Measurements from ENCODE around the gene MICALL1. TPM values are rescaled to one million over a fixed set of nuclear protein-coding genes. Genes with fewer than 3 reads are reported as not detected.

MICALL1 gene
- total RNA-seq, 4 donors from 2014 or later: 14.4 to 29.4 (median 21.1) TPM

DNA sequence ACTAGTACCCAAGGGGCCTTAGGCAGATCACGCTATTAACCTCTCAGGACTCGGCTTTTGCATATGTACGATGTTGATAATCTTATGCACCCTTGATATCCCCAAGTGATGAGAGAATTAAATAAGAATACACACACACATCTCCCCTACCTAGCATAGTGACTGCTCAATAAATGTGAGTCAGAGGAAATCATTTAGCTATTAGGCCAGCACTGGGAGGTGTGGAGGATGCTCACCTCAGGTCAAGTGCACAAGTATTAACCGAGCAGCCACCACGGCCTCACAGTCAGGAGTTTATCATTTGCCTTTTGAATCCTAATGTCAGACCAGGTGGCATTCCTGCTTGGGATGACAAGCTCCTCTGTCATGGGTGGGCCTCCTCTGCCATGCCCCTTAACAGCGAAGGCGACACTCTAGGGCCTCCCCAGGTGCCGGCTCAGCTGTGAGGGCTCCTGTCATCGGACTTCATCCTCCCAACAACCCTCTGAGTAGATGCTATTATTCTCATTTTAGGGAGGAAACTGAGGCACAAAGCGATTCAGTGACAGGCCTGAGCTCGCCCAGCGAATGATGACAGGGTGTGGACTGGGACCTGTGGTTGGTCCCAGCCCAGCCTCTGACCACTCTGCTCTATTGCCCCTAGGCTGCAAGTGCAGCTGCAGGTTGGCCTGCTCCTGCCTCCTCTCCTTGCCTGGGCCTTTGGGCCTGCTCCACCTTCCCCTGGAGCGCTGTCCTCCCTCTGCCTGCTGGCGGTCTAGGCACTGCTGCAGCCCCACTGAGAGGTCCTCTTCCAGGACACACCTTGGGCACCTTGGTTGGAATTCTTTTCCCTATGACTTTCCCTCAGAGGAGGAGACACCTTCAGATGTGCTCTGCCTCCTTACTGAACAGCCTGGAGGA, 83.3 kb downstream of the MICALL1 start:
- Histone ChIP-seq H3K27ac (no peak overlapping the region), H3K4me1 (no peaks in the 10 kb centered on the region), H3K36me3 (no peaks in the 10 kb centered on the region), H3K4me3 (no peak overlapping the region), H3K27me3 (no peaks in the 10 kb centered on the region), H3K9me3 (no peaks in the 10 kb centered on the region)
- intact Hi-C loops (cut with DNase I; ENCODE audit: low total_unique reads): no loop called here
- in situ Hi-C loops (cut with MboI; ENCODE audit: low sequenced_read_pairs in 4 of 4): no loop called here
- TF ChIP-seq POLR2A (IDR thresholded peaks at IDR 0.05): no peak
- TF ChIP-seq, protein P1, sequence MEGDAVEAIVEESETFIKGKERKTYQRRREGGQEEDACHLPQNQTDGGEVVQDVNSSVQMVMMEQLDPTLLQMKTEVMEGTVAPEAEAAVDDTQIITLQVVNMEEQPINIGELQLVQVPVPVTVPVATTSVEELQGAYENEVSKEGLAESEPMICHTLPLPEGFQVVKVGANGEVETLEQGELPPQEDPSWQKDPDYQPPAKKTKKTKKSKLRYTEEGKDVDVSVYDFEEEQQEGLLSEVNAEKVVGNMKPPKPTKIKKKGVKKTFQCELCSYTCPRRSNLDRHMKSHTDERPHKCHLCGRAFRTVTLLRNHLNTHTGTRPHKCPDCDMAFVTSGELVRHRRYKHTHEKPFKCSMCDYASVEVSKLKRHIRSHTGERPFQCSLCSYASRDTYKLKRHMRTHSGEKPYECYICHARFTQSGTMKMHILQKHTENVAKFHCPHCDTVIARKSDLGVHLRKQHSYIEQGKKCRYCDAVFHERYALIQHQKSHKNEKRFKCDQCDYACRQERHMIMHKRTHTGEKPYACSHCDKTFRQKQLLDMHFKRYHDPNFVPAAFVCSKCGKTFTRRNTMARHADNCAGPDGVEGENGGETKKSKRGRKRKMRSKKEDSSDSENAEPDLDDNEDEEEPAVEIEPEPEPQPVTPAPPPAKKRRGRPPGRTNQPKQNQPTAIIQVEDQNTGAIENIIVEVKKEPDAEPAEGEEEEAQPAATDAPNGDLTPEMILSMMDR (IDR thresholded peaks at IDR 0.05 in 4 of 5, conservative IDR thresholded peaks at IDR 0.05 in 1 of 5): no peak
- ATAC-seq (no peak), DNase-seq (no peak)

DNA sequence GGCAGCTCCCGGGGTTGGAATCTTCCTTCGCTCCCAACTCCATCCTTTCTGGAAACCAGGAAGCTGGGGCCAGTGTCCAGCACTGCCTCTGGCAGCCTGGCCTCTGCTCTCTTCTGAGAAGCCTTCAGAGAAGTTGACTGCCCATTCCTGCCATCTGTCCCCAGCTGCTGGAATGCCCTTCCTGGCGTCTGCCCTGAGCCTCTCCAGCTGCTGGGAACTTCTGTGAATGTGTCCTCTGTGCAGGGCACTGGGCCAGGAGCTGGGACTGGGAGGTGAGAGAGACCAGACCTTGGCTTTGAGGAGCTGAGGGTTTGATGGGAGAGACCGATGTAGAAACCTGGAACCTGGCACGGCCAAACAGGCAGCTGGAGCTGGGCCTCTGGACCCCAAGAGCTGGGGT, 84.2 kb downstream of the MICALL1 start:
- Histone ChIP-seq H3K9me3 (no peaks in the 10 kb centered on the region), H3K36me3 (no peaks in the 10 kb centered on the region), H3K4me1 (no peaks in the 10 kb centered on the region), H3K4me3 (no peak overlapping the region), H3K27me3 (no peaks in the 10 kb centered on the region), H3K27ac (no peak overlapping the region)
- intact Hi-C loops (cut with DNase I; ENCODE audit: low total_unique reads): no loop called here
- in situ Hi-C loops (cut with MboI; ENCODE audit: low sequenced_read_pairs in 4 of 4): no loop called here
- ATAC-seq: no peak
- no peak for TF ChIP-seq POLR2A (IDR thresholded peaks at IDR 0.05)
- TF ChIP-seq, protein P1 (IDR thresholded peaks at IDR 0.05 in 4 of 5, conservative IDR thresholded peaks at IDR 0.05 in 1 of 5): no peak
- DNase-seq: no peak

DNA sequence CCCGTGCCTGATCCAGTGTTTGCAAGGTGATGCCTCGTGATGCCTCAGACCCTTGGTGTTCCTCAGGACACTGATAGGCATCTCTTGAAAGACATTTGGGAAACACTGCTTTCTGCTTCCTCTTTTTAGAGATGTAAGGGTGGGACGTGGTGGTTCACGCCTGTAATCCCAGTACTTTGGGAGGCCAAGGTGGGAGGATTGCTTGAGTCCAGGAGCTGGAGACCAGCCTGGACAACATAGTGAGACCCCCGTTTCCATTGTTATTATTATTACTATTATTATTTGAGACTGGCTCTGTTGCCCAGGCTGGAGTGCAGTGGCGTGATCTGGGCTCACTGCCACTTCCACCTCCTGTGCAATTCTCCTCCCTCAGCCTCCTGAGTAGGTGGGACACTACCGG, 84.8 kb downstream of the MICALL1 start:
- Histone ChIP-seq H3K9me3 (no peaks in the 10 kb centered on the region), H3K27me3 (no peaks in the 10 kb centered on the region), H3K27ac (no peak overlapping the region), H3K4me3 (no peak overlapping the region), H3K36me3 (no peaks in the 10 kb centered on the region), H3K4me1 (no peaks in the 10 kb centered on the region)
- DNase-seq: no peak
- in situ Hi-C loops (cut with MboI; ENCODE audit: low sequenced_read_pairs in 4 of 4) (no loop called here), intact Hi-C loops (cut with DNase I; ENCODE audit: low total_unique reads) (no loop called here)
- TF ChIP-seq, protein P1 (IDR thresholded peaks at IDR 0.05 in 4 of 5, conservative IDR thresholded peaks at IDR 0.05 in 1 of 5): no peak
- no peak for TF ChIP-seq POLR2A (IDR thresholded peaks at IDR 0.05)
- no peak for ATAC-seq

DNA sequence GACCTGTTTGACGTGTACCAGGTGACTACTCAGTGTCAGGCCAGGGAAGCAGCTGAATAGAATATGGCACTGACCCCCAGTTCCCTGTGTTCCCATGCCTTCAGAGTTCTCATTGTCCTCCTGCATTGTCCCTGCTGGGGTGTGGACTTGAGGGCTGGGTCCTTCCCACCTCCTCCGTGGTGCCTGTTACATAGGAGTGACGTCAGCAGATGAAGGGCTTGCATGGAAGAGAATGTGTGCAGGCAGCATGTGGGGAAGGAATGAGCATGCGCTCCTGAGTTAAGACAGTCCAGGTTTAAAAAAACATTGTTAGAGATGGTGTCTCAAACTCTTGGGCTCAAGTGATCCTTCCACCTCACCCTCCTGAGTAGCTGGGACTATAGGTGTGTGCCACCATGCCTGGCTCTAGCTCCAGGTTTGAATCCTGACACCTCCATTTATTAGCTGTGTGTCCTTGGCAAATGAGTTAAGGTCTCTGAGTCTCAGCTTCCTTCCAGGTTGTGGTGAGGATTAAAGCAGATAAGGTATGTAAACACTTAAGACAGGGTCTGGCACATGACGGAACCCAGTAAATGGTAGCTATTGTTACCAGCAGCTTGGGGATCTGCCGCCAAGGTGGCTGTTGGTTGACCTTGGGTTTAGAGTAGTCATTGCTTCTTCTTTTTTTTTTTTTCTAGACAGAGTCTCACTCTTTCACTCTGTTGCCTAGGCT, 85.8 kb downstream of the MICALL1 start:
- in situ Hi-C loops (cut with MboI; ENCODE audit: low sequenced_read_pairs in 4 of 4): no loop called here
- TF ChIP-seq, protein P1 (IDR thresholded peaks at IDR 0.05 in 4 of 5, conservative IDR thresholded peaks at IDR 0.05 in 1 of 5): no peak
- TF ChIP-seq POLR2A (IDR thresholded peaks at IDR 0.05): no peak
- intact Hi-C loops (cut with DNase I; ENCODE audit: low total_unique reads): no loop called here

More for the DNA sequence above, 85.8 kb downstream of the MICALL1 start:
- no peaks in the 10 kb centered on the region for H3K27me3 ChIP-seq
- no peak for DNase-seq
- ATAC-seq: no peak
- no peaks in the 10 kb centered on the region for H3K36me3 ChIP-seq
- H3K27ac ChIP-seq: no peak overlapping the region
- no peak overlapping the region for H3K4me3 ChIP-seq
- H3K4me1 ChIP-seq: no peaks in the 10 kb centered on the region
- H3K9me3 ChIP-seq: no peaks in the 10 kb centered on the region

Small RNA genes lying within 50 kb of the gene (microRNA-seq; reads per million reads assigned to microRNA genes)
- gene MIR4534 (ENCODE audit: borderline replicate concordance in 2 of 2) (0 to 1.2 reads per million in 2 donors), gene MIR6820 (ENCODE audit: borderline replicate concordance in 2 of 2) (0 to 4.7 reads per million in 2 donors)

Other genes with a start within 250 kb of the MICALL1 start
- gene PDXP, start 247.6 kb upstream of the MICALL1 start, total RNA-seq: 10 to 100 TPM; 10.3 to 28.7 (median 16.6) TPM
- 1,000 to 10,000 TPM in 3 of 4 donors, 100 to 1,000 TPM in 1; 561 to 1,888 (median 1,101) TPM for gene LGALS1, start 230.7 kb upstream of the MICALL1 start, total RNA-seq
- gene NOL12, start 220.0 kb upstream of the MICALL1 start, total RNA-seq: 10 to 100 TPM; 10.0 to 21.7 (median 16.6) TPM
- 10 to 100 TPM; 21.7 to 38.2 (median 30.3) TPM for gene TRIOBP, start 209.2 kb upstream of the MICALL1 start, total RNA-seq
- gene GCAT, start 98.4 kb upstream of the MICALL1 start, total RNA-seq: 10 to 100 TPM in 3 of 4 donors, 1 to 10 TPM in 1; 10.0 to 21.5 (median 15.1) TPM
- gene GALR3, start 82.9 kb upstream of the MICALL1 start, total RNA-seq: not detected
- 10 to 100 TPM; 20.8 to 43.9 (median 27.3) TPM for gene ANKRD54, start 62.0 kb upstream of the MICALL1 start, total RNA-seq
- gene EIF3L, start 56.9 kb upstream of the MICALL1 start, total RNA-seq: 100 to 1,000 TPM; 291 to 406 (median 343) TPM
- gene C22orf23, start 47.3 kb downstream of the MICALL1 start, total RNA-seq: 1 to 10 TPM in 1 of 4 donors, under 1 TPM in 2, not detected in 1; 0.20 to 1.1 (median 0.35) TPM
- 100 to 1,000 TPM in 3 of 4 donors, 10 to 100 TPM in 1; 84.1 to 152 (median 134) TPM for gene POLR2F, start 47.4 kb downstream of the MICALL1 start, total RNA-seq
- under 1 TPM in 3 of 4 donors, not detected in 1; 0.17 to 0.62 (median 0.59) TPM for gene SOX10, start 78.3 kb downstream of the MICALL1 start, total RNA-seq
- gene PICK1, start 151.1 kb downstream of the MICALL1 start, total RNA-seq: 10 to 100 TPM; 36.4 to 63.8 (median 50.1) TPM
- gene SLC16A8, start 177.9 kb downstream of the MICALL1 start, total RNA-seq: under 1 TPM in 1 of 4 donors, not detected in 3; 0.42 TPM
- 1 to 10 TPM in 1 of 4 donors, under 1 TPM in 2, not detected in 1; 0.16 to 1.7 (median 0.72) TPM for gene BAIAP2L2, start 204.4 kb downstream of the MICALL1 start, total RNA-seq